GM18499 (cell line): ENCODE data around the gene CLEC18A.

Source experiments
- ATAC-seq: cut with Tn5 transposase; IDR thresholded peaks from one replicate; pipeline ENCODE4 v1.9.1; 2021; ENCODE audit warnings: moderate number of reproducible peaks; ENCODE audit not compliant: insufficient read depth, unreplicated experiment

The CLEC18A gene

DNA sequence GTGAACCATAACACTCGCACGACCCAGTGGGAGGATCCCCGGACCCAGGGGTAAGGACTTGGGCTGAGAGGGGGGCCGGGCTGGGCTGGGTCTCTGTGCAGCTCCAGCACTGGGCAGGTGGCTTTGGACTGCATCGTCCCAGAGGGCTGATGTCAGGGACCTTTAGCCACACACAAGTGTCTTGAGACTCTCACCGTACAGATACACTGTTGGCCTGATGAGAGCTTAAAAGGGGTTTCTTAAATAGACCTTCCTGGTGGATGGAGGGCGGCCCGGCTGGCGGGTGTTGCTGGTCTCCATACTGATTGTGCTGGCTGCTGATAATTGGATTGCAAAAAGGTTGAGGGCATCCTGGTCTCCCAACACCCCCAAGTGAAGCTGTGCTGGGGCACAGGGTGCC lies 21.7 kb upstream of the CLEC18A start:
- no peak for ATAC-seq

DNA sequence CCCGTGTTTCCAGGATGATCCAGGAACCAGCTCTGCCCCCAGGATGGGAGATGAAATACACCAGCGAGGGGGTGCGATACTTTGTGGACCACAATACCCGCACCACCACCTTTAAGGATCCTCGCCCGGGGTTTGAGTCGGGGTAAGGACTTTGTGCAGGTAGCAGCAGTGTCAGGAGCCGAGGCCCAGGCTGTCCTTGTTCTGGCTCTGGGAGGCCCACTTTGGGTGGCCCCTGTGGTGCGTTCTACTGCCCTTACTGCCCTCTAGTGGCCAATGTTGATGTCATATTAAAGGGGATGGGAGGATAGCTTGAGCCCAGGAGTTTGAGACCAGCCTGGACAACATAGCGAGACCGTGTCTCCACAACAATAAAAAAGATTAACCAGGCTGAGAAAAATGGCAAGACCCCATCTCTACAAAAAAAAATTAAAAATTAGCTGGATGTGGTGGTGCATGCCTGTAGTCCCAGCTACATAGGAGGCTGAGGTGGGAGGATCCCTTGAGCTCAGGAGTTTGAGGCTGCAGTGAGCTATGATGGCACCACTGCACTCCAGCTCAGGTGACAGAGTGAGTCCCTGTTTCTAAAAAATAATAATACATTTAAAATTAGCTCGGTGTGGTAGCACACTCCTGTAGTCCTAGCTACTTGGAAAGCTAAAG lies 20.9 kb upstream of the CLEC18A start:
- no peak for ATAC-seq

DNA sequence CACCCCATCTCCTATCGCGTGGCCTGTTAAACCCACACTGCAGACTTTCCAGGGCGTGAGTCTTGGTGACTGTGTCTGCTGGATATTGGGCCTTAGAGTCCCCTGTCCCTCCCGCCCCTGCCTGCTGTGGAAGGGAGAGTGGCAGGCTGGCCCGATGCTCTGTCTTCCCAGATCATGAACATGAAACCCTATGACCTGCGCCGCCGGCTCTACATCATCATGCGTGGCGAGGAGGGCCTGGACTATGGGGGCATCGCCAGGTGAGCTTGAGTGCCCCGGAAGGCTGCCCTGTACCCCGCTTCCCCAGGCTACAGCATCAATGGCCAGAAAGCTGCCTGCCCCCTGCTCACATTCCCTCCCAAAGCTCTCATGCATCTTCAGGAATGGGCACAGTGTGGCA lies 19.5 kb upstream of the CLEC18A start:
- no peak for ATAC-seq

DNA sequence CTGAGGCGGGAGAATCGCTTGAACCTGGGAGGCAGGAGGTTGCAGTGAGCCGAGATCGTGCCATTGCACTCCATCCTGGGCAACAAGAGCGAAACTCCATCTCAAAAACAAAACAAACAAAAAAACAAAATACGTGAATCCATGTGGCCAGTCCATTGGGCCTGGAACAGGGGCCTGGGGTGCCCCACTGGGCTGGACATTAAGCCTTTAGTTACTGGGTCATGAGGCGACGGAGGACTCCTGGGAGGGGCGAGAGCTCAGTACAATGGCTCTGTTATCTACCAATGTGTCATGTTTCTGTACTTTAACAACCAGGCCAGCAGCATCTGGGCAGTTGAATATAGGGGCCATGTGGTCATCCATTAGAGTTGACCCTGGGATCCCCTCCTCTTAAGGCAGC lies 18.9 kb upstream of the CLEC18A start:
- no peak for ATAC-seq

DNA sequence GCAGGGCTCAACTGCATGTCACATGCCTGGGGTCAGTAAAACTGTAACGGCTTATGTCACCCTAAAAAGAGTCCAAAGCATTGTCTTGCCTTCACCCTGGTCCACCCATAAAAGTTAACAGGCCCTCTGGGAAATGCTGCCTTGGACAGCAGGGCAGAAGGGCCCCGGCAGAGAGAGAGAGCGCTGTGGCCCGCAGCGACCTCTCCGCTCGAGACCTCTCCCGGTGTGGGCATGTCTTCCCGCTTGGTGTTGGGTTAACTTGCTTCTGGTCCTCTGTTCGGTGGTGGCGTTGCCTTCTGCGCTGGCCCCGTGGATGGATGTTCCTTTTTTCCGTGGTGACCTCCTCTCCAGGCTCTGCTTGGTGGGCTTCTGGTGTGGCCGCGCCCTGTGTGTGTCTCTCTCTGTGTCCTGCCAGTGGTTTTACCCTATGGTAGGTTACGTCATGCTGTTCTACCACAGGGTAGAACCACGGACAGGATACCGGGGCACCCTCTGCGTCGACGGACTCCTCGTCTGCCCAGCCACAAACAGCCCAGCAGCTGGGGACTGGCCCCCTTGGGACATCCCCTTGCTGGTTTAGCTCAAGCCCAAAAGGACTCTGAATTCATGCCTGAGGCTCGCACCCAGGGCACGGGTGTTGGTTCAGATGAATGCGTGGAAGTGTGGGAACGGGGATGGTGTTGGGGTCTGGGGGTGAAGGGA lies 18.3 kb upstream of the CLEC18A start:
- ATAC-seq: no peak

DNA sequence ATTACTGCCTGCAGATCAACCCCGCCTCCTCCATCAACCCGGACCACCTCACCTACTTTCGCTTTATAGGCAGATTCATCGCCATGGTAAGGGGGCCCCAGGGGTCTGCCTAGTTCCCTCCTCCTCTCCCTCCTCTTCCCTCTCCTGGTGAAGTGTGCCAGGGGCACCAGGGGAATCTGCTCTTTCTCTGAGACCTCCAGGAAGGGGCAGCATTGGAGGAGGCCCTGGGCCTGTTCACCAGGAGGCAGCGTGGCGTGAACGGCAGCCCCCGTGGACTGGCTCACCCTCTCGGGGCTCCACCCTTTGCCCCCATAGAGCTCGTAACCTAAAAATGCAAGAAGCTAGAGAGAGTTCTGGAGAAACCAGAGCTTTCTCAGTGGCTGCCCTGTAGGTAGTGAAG lies 17.1 kb upstream of the CLEC18A start:
- no peak for ATAC-seq

DNA sequence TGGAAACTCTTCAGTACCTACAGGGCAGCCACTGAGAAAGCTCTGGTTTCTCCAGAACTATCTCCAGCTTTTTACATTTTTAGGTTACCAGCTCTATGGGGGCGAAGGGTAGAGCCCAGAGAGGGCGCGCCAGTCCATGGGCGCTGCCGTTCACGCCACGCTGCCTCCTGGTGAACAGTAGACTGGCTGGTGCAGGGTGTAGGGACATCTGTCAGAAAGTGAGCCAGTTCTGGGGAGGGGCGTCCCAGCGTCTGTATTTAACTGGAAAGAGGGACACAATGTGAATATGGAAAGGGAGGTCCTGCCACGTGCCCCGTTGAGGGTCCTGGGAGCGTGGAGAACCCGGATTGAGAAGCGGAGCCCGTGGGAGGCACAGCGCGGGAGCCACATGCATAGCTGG lies 16.4 kb upstream of the CLEC18A start:
- ATAC-seq: no peak

DNA sequence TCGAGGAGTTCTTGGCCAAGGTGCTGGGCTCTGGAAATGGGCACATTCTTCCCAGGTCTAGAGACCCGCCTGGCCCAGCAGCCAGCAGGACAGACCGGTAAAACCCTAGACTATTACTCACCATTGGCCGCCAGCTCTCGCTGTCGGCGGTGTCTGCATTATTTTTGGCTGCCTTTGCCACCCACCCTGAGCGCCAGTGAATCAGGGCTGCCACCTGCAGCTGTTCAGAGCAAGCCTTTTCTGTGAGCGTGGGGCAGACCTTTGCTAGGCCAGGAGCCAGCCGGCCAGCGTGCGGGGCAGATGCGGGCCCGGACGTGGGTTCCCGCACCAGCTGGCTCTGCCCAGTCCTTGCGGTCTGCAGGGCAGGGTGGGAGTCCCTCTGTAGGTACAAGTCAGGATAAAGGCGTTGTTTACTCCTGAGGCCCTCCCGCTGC lies 15.8 kb upstream of the CLEC18A start:
- ATAC-seq: no peak

DNA sequence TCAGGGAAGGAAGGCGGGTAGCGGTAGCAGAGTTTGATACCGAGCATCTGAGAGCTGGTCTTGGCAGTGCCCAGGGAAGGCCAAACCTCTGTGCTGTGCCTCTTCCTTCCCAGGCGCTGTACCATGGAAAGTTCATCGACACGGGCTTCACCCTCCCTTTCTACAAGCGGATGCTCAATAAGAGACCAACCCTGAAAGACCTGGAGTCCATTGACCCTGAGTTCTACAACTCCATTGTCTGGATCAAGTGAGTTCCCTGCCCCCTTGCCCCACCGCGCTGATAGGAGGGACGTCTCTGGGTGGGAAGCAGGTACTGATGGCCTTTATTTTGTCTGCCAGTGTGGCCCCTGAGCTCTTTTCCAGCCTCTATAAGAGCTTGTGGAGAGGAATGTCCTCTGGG lies 15.4 kb upstream of the CLEC18A start:
- no peak for ATAC-seq

DNA sequence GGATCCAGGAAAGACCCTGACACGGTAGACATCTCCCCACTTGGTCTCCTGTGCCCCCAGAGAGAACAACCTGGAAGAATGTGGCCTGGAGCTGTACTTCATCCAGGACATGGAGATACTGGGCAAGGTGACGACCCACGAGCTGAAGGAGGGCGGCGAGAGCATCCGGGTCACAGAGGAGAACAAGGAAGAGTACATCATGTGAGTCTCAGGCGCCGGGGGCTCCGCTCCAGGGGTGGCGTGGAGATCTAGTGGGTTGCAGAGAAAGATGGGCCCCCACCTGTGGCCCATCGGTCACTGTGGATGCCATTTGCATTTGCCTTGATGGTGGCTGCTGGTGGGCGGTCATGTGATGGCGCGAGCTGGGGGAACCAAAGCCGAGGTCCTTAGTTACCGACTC lies 14.9 kb upstream of the CLEC18A start:
- ATAC-seq: no peak

DNA sequence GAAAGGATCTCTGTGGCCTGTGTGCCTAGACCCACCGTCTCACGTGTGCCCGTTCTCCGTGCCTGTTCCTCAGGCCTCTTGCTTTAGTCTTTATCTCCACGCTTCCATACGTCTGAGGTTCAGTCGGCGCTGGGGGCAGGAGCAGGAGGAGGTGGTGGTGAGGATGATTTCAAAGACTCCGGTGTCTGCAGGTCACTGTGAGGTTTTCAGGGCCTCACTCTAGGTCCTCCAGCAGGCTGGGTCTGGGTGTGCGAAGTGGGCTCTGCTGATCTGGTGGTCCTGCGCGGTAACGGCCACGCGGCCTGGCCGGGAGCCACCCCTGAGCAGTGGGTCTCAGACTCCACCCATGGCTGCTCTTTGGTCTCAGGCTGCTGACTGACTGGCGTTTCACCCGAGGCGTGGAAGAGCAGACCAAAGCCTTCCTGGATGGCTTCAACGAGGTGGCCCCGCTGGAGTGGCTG lies 14.4 kb upstream of the CLEC18A start:
- no peak for ATAC-seq

DNA sequence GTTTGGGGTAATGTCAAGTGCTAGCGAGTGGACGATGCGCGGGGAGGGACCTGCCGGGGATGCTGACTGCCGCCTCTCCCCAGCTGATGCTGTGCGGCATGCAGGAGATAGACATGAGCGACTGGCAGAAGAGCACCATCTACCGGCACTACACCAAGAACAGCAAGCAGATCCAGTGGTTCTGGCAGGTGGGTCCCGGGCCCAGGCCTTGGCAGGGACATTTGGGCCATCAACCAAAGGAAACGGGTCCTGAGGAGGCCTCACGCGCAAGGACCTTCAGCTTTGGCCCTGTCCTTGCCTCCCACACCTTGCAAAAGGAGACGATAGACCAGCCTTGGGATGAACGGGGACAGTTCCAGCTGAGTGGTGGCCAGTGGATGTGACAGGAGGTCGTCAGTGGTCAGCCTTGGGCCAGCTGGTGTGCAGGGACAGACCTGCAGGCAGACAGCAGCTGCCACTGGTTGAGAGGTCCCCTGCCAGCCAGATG lies 13.6 kb upstream of the CLEC18A start:
- ATAC-seq: no peak

DNA sequence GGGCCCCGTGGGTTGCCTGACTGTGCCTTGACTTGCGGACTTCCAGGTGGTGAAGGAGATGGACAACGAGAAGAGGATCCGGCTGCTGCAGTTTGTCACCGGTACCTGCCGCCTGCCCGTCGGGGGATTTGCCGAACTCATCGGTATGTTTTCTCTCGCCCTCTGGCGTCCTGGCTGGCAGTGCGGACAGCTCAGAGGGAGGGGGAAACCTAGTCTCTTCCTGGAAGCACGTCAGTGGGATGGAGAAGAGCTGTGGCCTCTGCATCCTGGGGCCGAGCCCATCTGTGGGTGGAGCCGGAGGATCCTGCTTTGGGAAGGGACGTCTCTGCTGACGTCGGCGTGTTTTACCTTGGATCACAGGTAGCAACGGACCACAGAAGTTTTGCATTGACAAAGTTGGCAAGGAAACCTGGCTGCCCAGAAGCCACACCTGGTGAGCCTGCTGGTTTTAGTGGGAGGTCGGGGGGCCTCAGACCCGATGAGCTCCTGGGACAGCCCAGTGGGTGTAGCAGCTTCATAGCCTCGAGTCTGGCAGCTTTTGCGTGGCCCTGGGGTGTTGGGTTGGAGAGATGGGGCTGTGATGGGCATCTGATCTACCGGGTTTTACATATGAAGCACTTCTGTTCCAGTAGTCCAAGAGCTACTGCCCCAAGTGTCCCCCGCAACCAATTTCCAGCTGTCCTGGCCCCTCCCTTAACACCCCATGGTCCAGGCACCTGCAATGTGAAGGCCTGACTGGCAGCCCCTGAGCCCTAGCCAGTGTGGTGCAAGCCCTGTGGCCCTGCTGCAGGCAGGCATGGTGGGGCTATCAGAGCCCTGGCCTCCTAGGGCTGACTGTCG lies 11.9 kb upstream of the CLEC18A start:
- ATAC-seq: no peak

DNA sequence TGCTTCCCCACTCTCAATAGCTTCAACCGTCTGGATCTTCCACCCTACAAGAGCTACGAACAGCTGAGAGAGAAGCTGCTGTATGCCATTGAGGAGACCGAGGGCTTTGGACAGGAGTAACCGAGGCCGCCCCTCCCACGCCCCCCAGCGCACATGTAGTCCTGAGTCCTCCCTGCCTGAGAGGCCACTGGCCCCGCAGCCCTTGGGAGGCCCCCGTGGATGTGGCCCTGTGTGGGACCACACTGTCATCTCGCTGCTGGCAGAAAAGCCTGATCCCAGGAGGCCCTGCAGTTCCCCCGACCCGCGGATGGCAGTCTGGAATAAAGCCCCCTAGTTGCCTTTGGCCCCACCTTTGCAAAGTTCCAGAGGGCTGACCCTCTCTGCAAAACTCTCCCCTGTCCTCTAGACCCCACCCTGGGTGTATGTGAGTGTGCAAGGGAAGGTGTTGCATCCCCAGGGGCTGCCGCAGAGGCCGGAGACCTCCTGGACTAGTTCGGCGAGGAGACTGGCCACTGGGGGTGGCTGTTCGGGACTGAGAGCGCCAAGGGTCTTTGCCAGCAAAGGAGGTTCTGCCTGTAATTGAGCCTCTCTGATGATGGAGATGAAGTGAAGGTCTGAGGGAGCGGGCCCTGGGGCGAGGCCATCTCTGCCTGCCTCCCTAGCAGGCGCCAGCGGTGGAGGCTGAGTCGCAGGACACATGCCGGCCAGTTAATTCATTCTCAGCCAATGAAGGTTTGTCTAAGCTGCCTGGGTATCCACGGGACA lies 11.1 kb upstream of the CLEC18A start:
- no peak for ATAC-seq

DNA sequence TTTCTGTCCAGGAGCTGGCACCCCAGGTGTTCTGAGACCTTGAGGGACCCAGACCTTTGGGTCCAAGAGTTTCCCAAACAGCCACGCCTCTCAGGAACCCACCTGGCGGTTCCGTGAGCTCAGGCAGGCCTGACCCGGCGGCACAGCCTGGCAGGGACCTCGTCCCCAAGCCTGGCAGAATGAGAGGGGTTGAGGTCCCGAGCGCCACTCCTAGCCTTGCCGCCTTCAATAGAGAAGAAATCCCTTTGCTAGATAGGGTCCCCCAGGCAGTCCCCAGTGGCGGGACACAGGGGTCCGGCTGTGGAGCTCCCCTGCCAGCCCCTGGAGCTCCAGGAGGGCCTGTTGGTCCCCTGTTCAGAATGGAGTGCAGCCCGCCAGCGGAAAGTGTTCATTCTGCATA lies 10.5 kb upstream of the CLEC18A start:
- ATAC-seq: no peak

DNA sequence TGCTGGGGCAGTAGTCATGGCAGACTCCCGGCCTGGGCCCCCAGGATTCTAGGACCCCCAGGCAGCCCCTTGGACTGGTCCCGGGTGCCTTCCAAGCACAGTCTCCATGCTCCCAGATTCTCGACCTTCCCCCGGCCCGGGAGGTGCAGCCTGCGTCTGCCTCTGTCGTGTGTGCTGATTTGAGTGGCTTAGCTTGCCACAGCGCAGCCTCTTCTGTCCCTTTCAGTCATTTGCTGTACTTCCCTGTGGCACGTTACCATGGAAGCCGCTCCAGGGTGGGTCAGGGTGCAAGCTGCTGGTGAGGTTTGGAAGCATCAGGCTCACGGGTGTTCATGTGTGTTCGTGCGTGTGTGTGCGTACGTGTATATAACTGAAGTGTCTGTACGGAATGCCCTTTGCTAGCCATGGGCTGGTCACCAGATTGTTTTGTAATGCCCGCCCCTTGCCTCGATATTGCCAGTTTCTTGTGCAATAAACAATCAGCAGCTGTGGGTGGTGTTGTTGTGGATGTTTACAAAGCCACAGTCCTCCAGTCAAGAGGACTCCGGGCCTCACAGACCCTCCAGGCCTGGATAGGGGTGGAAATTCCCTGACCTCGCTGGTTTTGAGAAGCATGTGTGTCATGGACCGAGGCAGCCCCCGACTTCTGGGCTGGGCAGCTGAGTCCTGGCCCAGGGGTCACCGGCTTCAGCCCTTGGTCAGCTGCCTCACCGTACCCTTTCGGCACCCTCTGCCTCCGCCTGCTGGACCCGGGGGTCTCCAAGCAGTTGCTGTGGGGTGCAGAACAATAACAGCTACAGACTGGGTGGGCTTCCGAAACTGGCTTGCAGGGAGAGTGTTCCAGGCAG lies 9.7 kb upstream of the CLEC18A start:
- ATAC-seq: no peak

DNA sequence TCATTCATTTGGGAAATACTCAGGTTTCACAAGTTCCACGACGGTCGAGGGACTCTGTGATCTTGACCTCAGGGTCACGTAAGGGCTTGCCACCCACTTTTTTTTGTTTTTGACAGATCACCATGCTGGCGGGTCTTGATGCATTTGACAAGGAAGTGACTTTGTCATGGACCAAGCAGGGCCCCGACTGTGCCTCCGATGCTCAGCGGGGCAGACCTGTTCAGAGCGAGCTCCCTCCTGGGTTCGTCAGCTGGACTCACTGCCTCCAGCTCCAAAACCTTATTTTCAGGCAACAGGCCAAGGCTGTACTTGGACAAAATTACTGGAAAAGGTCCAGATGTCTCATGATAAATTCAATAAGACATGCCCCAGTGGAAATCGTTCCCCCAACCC lies 9.0 kb upstream of the CLEC18A start:
- no peak for ATAC-seq

DNA sequence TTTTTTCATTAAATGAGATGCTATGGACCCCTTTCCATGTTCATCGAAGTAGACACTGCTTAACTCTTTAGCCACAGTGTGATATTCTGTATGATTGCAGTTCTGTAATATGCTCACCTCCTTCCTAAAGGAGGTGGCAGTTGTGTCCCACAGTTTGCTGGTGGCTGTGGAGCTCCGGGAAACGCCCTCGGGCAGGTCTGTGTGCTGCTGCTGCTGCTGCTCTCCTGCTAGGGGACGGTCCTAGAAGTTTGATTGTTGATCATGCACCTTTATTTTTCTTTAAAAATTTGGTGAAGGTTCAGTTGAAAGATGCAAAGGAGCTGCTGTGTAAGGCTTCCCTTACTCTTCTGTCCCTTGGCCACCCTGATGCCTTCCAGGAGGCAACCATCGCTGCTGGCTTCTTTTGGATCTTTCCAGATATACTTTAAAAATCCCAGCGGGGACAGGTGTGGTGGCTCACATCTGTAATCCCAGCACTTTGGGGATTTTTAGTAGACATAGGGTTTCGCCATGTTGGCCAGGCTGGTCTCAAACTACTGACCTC lies 8.4 kb upstream of the CLEC18A start:
- ATAC-seq: no peak
